CD14-positive monocyte (primary cell): ENCODE measurements around the gene OSBPL10. TPM values are rescaled to one million over a fixed set of nuclear protein-coding genes. Genes with fewer than 3 reads are reported as not detected.

ENCODE experiments used
- DNase-seq, 3 donors: peaks; one replicate each; pipeline ENCODE4 v3.0.0-alpha.2; 2011 to 2022
- H2AFZ ChIP-seq: 2 replicates; pipeline ENCODE4 v1.6.0; 2012; ENCODE audit warnings: mild to moderate bottlenecking, low read depth, low read length, inconsistent platforms; ENCODE audit not compliant: insufficient read depth, poor library complexity, severe bottlenecking
- H3K27ac ChIP-seq, 2 donors: 1 replicate in 1 of 2; 2 replicates in 1 of 2; pipeline ENCODE4 v1.5.1; 2012 to 2013; ENCODE audit warnings: low read length in 2 of 2, control low read depth in 1 of 2, inconsistent platforms in 1 of 2, low read depth in 1 of 2, mild to moderate bottlenecking in 1 of 2
- H3K27me3 ChIP-seq, 2 donors: one replicate each; pipeline versions ENCODE4 v1.6.0 to v1.6.1; 2011 to 2013; ENCODE audit warnings: low read length in 2 of 2; ENCODE audit not compliant: control insufficient read depth in 2 of 2, insufficient read depth in 2 of 2
- H3K36me3 ChIP-seq, 2 donors: replicated peaks in 1 of 2; 1 replicate in 1 of 2; 2 replicates in 1 of 2; pipeline versions ENCODE4 v1.5.1 to v1.6.1; 2012 to 2013; ENCODE audit warnings: low read length in 2 of 2, control low read depth in 1 of 2, inconsistent platforms in 1 of 2, mild to moderate bottlenecking in 1 of 2; ENCODE audit not compliant: insufficient read depth in 2 of 2, control insufficient read depth in 1 of 2
- H3K4me1 ChIP-seq, 2 donors: 1 replicate in 1 of 2; 2 replicates in 1 of 2; pipeline versions ENCODE4 v1.5.1 to v1.6.1; 2012 to 2013; ENCODE audit warnings: low read length in 2 of 2, control low read depth in 1 of 2, inconsistent platforms in 1 of 2, mild to moderate bottlenecking in 1 of 2, moderate library complexity in 1 of 2; ENCODE audit not compliant: insufficient read depth in 2 of 2, control insufficient read depth in 1 of 2
- H3K4me2 ChIP-seq: replicated peaks from 2 replicates; pipeline ENCODE3; 2012; ENCODE audit warnings: low read length, moderate library complexity, mild to moderate bottlenecking; ENCODE audit not compliant: poor library complexity, severe bottlenecking; ENCODE audit errors: extremely low read depth
- H3K4me3 ChIP-seq, 3 experiments: fragments of 200-600 bp in 1 of 3; sonication (generic) in 1 of 3; replicated peaks in 1 of 3; 1 replicate in 2 of 3; 2 replicates in 1 of 3; pipeline ENCODE4 v1.5.1; 2011 to 2013; ENCODE audit warnings: low read length in 3 of 3, mild to moderate bottlenecking in 3 of 3, control low read depth in 2 of 3, low read depth in 2 of 3, inconsistent platforms in 1 of 3, moderate library complexity in 1 of 3
- H3K79me2 ChIP-seq: 2 replicates; pipeline ENCODE4 v1.6.0; 2012; ENCODE audit warnings: mild to moderate bottlenecking, control low read depth, inconsistent platforms, low read length, moderate library complexity; ENCODE audit not compliant: insufficient read depth
- H3K9ac ChIP-seq: 2 replicates; pipeline ENCODE4 v1.6.0; 2017; ENCODE audit warnings: low read length, mild to moderate bottlenecking; ENCODE audit not compliant: insufficient read depth, poor library complexity, severe bottlenecking
- H3K9me3 ChIP-seq, 2 donors: replicated peaks in 1 of 2; 1 replicate in 1 of 2; 2 replicates in 1 of 2; pipeline versions ENCODE4 v1.5.1 to v1.6.1; 2012 to 2013; ENCODE audit warnings: low read length in 2 of 2, control low read depth in 1 of 2; ENCODE audit not compliant: control insufficient read depth in 1 of 2, insufficient read depth in 1 of 2
- H4K20me1 ChIP-seq: 2 replicates; pipeline ENCODE4 v1.6.0; 2012; ENCODE audit warnings: mild to moderate bottlenecking, low read length, control low read depth, moderate library complexity; ENCODE audit not compliant: insufficient read depth
- H3K27ac Mint-ChIP-seq, 7 donors: one replicate each; pipeline ENCODE4 v1.8.0; 2020; ENCODE audit warnings: mild to moderate bottlenecking in 7 of 7, mixed read lengths in 7 of 7, moderate library complexity in 6 of 7, inconsistent platforms in 2 of 7
- H3K27me3 Mint-ChIP-seq, 3 donors: one replicate each; pipeline ENCODE4 v1.8.0; 2021 to 2022; ENCODE audit warnings: low read depth in 3 of 3, mild to moderate bottlenecking in 3 of 3, mixed read lengths in 3 of 3, moderate library complexity in 3 of 3, inconsistent platforms in 1 of 3
- H3K36me3 Mint-ChIP-seq, 2 donors: one replicate each; pipeline ENCODE4 v1.8.0; 2020; ENCODE audit warnings: mixed read lengths in 2 of 2, inconsistent platforms in 1 of 2, mild to moderate bottlenecking in 1 of 2
- H3K4me1 Mint-ChIP-seq: one replicate; pipeline ENCODE4 v1.8.0; 2020; ENCODE audit warnings: mild to moderate bottlenecking, mixed read lengths
- H3K4me3 Mint-ChIP-seq, 2 donors: one replicate each; pipeline ENCODE4 v1.8.0; 2020; ENCODE audit warnings: mild to moderate bottlenecking in 2 of 2, mixed read lengths in 2 of 2, moderate library complexity in 1 of 2
- H3K9me3 Mint-ChIP-seq, 7 donors: one replicate each; pipeline ENCODE4 v1.8.0; 2020 to 2022; ENCODE audit warnings: mixed read lengths in 7 of 7, mild to moderate bottlenecking in 6 of 7, moderate library complexity in 6 of 7, inconsistent platforms in 2 of 7
- CTCF ChIP-seq: fragments of 200-600 bp; IDR thresholded peaks from one replicate; pipeline ENCODE4 v1.8.0; 2022; ENCODE audit warnings: antibody characterized with exemption, mild to moderate bottlenecking
- WGBS: methylation state at CpG from one replicate; pipeline ENCODE4 v1.1.5; 2013; ENCODE audit warnings: missing lambda C conversion rate; ENCODE audit not compliant: insufficient coverage; 5-methylcytosine and 5-hydroxymethylcytosine counted together
- intact Hi-C, 2 donors: fragments of 100-400 bp; cut with micrococcal nuclease; formaldehyde crosslinking; loops; one replicate each; pipeline versions ENCODE4 v1.15.0 to v1.15.1; 2023
- polyA plus RNA-seq, 3 donors: library from polyadenylated mRNA; depleted of rRNA in 1 of 3; unstranded in 2 of 3; stranded (reverse) in 1 of 3; fragments of 300-500 nt in 2 of 3; fragments of >200 nt in 1 of 3; fragmentation: Illumina TruSeq in 2 of 3; gene quantifications; 1 replicate in 2 of 3; 2 replicates in 1 of 3; pipeline ENCODE4 v1.2.3, GENCODE V29; 2012 to 2021

Gene OSBPL10
- polyA plus RNA-seq, 3 donors = 0.03 TPM; not detected in 2

- no peak overlapping the region for H3K4me3 ChIP-seq
- TF ChIP-seq CTCF = no peak
- no peaks in the 10 kb centered on the region for H4K20me1 ChIP-seq
- H3K4me3 Mint-ChIP-seq = no peak overlapping the region
- no peaks in the 10 kb centered on the region for H3K79me2 ChIP-seq
- H2AFZ ChIP-seq = no peak overlapping the region
- H3K27ac ChIP-seq = no peak overlapping the region
- H3K4me2 ChIP-seq = no peak overlapping the region
- H3K27me3 ChIP-seq = no peaks in the 10 kb centered on the region
- no peaks in the 10 kb centered on the region for H3K36me3 Mint-ChIP-seq
- intact Hi-C loops = no loop called here
- H3K4me1 ChIP-seq = no peaks in the 10 kb centered on the region
- no peaks in the 10 kb centered on the region for H3K9me3 Mint-ChIP-seq
- H3K27me3 Mint-ChIP-seq = peaks cover 0 to 9% (median 7%) of the 10 kb centered on the region in 3 donors
- no peaks in the 10 kb centered on the region for H3K9me3 ChIP-seq
- H3K9ac ChIP-seq = no peak overlapping the region
- no peaks in the 10 kb centered on the region for H3K36me3 ChIP-seq
- no peak overlapping the region for H3K27ac Mint-ChIP-seq
- WGBS = no CpG with 5 or more reads among the region's 1 CpG
- H3K4me1 Mint-ChIP-seq = no peaks in the 10 kb centered on the region
- DNase-seq = no peak
Measured at GRCh38 chr3:31896026-31896425, 85.0 kb downstream of the OSBPL10 start.

GRCh38 chr3:31895471-31895870 is 85.6 kb downstream of the OSBPL10 start:
- Mint-ChIP-seq H3K4me3 (no peak overlapping the region), H3K36me3 (no peaks in the 10 kb centered on the region), H3K27ac (no peak overlapping the region), H3K4me1 (no peaks in the 10 kb centered on the region), H3K27me3 (peaks cover 0 to 9% (median 7%) of the 10 kb centered on the region in 3 donors), H3K9me3 (no peaks in the 10 kb centered on the region)
- H3K27me3 ChIP-seq = no peaks in the 10 kb centered on the region
- H3K4me1 ChIP-seq = no peaks in the 10 kb centered on the region
- H3K4me2 ChIP-seq = no peak overlapping the region
- no peak for TF ChIP-seq CTCF
- H3K9ac ChIP-seq = no peak overlapping the region
- no peaks in the 10 kb centered on the region for H3K79me2 ChIP-seq
- H3K9me3 ChIP-seq = no peaks in the 10 kb centered on the region
- H3K36me3 ChIP-seq = no peaks in the 10 kb centered on the region
- intact Hi-C loops = no loop called here
- no peaks in the 10 kb centered on the region for H4K20me1 ChIP-seq
- H2AFZ ChIP-seq = no peak overlapping the region
- no peak overlapping the region for H3K27ac ChIP-seq
- DNase-seq = no peak
- no peak overlapping the region for H3K4me3 ChIP-seq
- WGBS = no CpG with 5 or more reads among the region's 2 CpGs
